ENCODE data around the gene ROCK1. TPM values are rescaled to one million over a fixed set of nuclear protein-coding genes. Genes with fewer than 3 reads are reported as not detected.

ROCK1 gene
- total and polyA plus RNA-seq, 2 of the 8 experiments (the other 6 are each of a cell fraction or from before 2014, with no cell fraction given) = 4.2 to 48.9 TPM

DNA sequence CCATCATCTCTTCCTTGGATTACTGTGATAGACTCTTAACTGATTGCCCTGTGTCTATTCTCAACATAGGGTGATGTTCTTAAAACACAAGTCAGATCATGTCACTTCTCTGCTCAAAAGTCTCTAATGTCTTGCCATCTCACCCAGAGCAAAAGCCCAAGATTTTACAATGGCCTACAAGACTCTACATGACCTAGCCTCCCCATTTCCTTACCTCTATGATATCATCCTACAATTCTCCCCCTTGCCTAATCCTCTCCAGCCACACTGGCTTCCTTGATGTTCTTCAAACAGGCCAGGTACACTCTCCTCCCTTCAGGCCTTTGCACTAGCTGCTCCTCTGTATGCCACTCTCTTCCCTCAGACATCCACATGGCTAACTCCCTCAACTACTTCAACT lies 55.1 kb downstream of the ROCK1 start:
- H3K79me2 ChIP-seq (ENCODE audit: control insufficient read depth in 1 of 2, insufficient read depth in 2 of 2, low read length in 2 of 2) = peaks cover 0 to 22% of the 10 kb centered on the region in 2 experiments; a peak in 2 of 4 replicates
- CTCF ChIA-PET (ENCODE audit: partially characterized antibody) = interaction anchor here (0.7 kb wide), 1 partner anchor 388 kb away, joined by 3 read pairs; no protein-coding TSS in a partner anchor
- H2AFZ ChIP-seq (ENCODE audit: low read length) = no peak overlapping the region
- no peak overlapping the region for H3K56ac ChIP-seq (replicated peaks; ENCODE audit: insufficient read length, low read depth, low read length)
- H3K4ac ChIP-seq (replicated peaks; ENCODE audit: insufficient read length, low read depth, low read length) = no peak overlapping the region
- no peak overlapping the region for H2BK12ac ChIP-seq (ENCODE audit: low read depth, low read length)
- no peak overlapping the region for H4K8ac ChIP-seq (ENCODE audit: extremely low read depth, insufficient read depth, low read length)
- H3K4me3 ChIP-seq (ENCODE audit: extremely low read depth in 1 of 4, insufficient read depth in 2 of 4, low read depth in 3 of 4, low read length in 4 of 4) = no peak overlapping the region
- H3K9ac ChIP-seq (replicated peaks in 1 of 4; ENCODE audit: extremely low read depth in 1 of 4, low read depth in 3 of 4, low read length in 3 of 4) = no peak overlapping the region
- POLR2A ChIA-PET (ENCODE audit: partially characterized antibody) = interaction anchor here (1.5 kb wide), 1 partner anchor 9 kb away, joined by 3 read pairs; no protein-coding TSS in a partner anchor
- no peak overlapping the region for H2AK5ac ChIP-seq (ENCODE audit: low read depth, low read length)
- H4K91ac ChIP-seq (replicated peaks; ENCODE audit: insufficient read length, low read length) = no peak overlapping the region
- no peak overlapping the region for H3K14ac ChIP-seq (ENCODE audit: insufficient read length)
- no peak overlapping the region for H3K27ac ChIP-seq (ENCODE audit: low read depth, low read length)
- H3K4me1 ChIP-seq (replicated peaks in 1 of 4; ENCODE audit: control insufficient read depth in 3 of 4, insufficient read depth in 4 of 4, low read length in 3 of 4) = no peaks in the 10 kb centered on the region
- no peak overlapping the region for H3K4me2 ChIP-seq (ENCODE audit: insufficient read depth in 1 of 2, low read depth in 2 of 2, low read length in 2 of 2)
- no peak overlapping the region for H3K18ac ChIP-seq (ENCODE audit: extremely low read depth, low read length)
- H4K5ac ChIP-seq (ENCODE audit: insufficient read length, low read depth, low read length) = no peak overlapping the region
- no peak overlapping the region for H2BK20ac ChIP-seq (ENCODE audit: low read length)
- no peak overlapping the region for H3K23ac ChIP-seq (ENCODE audit: insufficient read length)
- no peaks in the 10 kb centered on the region for H4K20me1 ChIP-seq (replicated peaks in 1 of 2; ENCODE audit: control insufficient read depth in 1 of 2, insufficient read depth in 2 of 2, low read length in 2 of 2)
- H3K23me2 ChIP-seq (ENCODE audit: low read depth, low read length) = no peaks in the 10 kb centered on the region; the same call in 1 of the 2 replicates
- no peaks in the 10 kb centered on the region for H3K9me3 ChIP-seq (ENCODE audit: insufficient read depth in 2 of 2, low read depth in 1 of 2, low read length in 1 of 2)
- no peaks in the 10 kb centered on the region for H3K27me3 ChIP-seq (replicated peaks in 1 of 4; ENCODE audit: control insufficient read depth in 3 of 4, extremely low read depth in 1 of 4, insufficient read depth in 3 of 4, low read length in 3 of 4)
- H2BK15ac ChIP-seq (ENCODE audit: low read length) = no peak overlapping the region
- H2BK120ac ChIP-seq (replicated peaks; ENCODE audit: low read depth, low read length) = no peak overlapping the region
- peaks cover 2% of the 10 kb centered on the region; the same call in 1 of the 2 replicates for H3K79me1 ChIP-seq (ENCODE audit: low read depth, low read length)
- H3K36me3 ChIP-seq (ENCODE audit: control insufficient read depth in 2 of 4, insufficient read depth in 4 of 4, low read length in 3 of 4) = no peaks in the 10 kb centered on the region
- no peak for FAIRE-seq
- no peak for DNase-seq (ENCODE audit: low read depth in 1 of 2, low spot score in 2 of 2)
- H2BK5ac ChIP-seq (ENCODE audit: low read depth, low read length) = no peak overlapping the region
- no peak for TF ChIP-seq EZH2 (IDR thresholded peaks at IDR 0.05; ENCODE audit: low read depth, low read length, severe bottlenecking)
- TF ChIP-seq POLR2AphosphoS5 (IDR thresholded peaks at IDR 0.05; ENCODE audit: low read depth, low read length) = no peak
- no peak for TF ChIP-seq EGR1 (IDR thresholded peaks at IDR 0.05; ENCODE audit: borderline replicate concordance, low read depth, low read length)
- no peak for TF ChIP-seq RNF2 (IDR thresholded peaks at IDR 0.05; ENCODE audit: borderline replicate concordance, low read depth, low read length, missing control alignments, poor library complexity, severe bottlenecking)
- TF ChIP-seq JUN (IDR thresholded peaks at IDR 0.05; ENCODE audit: low read depth, low read length) = no peak
- TF ChIP-seq SAP30 (IDR thresholded peaks at IDR 0.05; ENCODE audit: insufficient read depth, insufficient replicate concordance, low read length) = no peak
- TF ChIP-seq KDM5A (IDR thresholded peaks at IDR 0.05; ENCODE audit: low read length) = no peak
- no peak for TF ChIP-seq CTBP2 (IDR thresholded peaks at IDR 0.05; ENCODE audit: borderline replicate concordance, insufficient read depth, insufficient read length, low read length)
- no peak for TF ChIP-seq CEBPB (IDR thresholded peaks at IDR 0.05; ENCODE audit: low read depth, low read length)
- TF ChIP-seq, protein P1, sequence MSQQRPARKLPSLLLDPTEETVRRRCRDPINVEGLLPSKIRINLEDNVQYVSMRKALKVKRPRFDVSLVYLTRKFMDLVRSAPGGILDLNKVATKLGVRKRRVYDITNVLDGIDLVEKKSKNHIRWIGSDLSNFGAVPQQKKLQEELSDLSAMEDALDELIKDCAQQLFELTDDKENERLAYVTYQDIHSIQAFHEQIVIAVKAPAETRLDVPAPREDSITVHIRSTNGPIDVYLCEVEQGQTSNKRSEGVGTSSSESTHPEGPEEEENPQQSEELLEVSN (IDR thresholded peaks at IDR 0.05) = no peak
- no peak for TF ChIP-seq TCF12 (IDR thresholded peaks at IDR 0.05; ENCODE audit: low read depth, low read length)

Data from H1 (cell line).